Stimulated activated CD4-positive, alpha-beta T cell treated with anti-CD3 and anti-CD28 coated beads, Interleukin-2, amount 100 ng/mL, for 48 hours (primary cell): ENCODE measurements around the gene SLC15A5.

Experiments used
- DNase-seq, 2 donors: peaks; one replicate each; pipeline ENCODE4 v3.0.0-alpha.2; 2020

SLC15A5 gene, protein sequence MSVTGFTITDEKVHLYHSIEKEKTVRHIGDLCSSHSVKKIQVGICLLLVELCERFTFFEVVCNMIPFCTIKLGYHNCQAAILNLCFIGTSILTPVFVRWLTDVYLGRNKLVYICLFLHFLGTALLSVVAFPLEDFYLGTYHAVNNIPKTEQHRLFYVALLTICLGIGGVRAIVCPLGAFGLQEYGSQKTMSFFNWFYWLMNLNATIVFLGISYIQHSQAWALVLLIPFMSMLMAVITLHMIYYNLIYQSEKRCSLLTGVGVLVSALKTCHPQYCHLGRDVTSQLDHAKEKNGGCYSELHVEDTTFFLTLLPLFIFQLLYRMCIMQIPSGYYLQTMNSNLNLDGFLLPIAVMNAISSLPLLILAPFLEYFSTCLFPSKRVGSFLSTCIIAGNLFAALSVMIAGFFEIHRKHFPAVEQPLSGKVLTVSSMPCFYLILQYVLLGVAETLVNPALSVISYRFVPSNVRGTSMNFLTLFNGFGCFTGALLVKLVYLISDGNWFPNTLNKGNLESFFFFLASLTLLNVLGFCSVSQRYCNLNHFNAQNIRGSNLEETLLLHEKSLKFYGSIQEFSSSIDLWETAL

DNA sequence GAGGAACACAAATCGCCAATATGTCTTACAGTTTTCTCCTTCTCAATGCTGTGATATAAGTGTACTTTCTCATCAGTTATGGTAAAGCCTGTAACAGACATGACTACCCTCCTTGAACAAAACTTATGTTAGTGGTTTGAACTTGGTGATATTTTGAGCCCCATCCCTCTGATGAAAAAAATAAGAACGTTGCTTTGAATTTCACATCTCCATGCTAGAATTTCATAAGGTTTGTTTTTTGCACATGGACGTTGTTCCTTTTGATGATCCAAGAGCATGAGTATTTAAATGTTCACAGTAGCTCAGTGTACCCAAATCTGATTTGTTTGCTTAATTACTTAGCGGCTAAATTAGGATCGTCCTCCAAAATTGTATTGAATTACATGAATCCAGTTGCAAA, at the start of gene SLC15A5:
Gene SLC15A5, minus strand, starts transcription at position 101 of the 400 bp plus-strand sequence. Its CDS starts 0 bp downstream, at position 101.
- no peak for DNase-seq

DNA sequence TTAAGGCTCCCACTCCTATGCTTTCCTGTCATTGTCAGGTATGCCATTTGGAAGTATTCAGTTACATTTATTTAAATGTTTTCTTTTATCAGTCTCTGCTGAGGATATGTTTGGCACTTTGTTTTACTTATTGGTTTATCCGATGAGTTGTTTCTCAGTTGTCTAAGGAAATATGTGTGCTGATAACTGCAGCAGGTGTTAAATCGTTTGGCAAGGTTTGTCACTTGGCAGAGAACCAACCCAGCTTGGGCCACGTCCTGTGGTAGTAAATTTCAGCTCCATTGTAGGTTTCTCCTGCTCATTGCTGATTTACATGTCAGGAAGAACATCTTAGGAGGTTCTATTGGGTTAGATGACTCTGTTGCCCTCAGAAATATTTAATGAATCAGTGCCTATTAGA, 47.9 kb upstream of the SLC15A5 start:
- DNase-seq, result no peak

- DNase-seq, result no peak
Observed at GRCh38 chr12:16324772-16325171, 47.3 kb upstream of the SLC15A5 start.

DNA sequence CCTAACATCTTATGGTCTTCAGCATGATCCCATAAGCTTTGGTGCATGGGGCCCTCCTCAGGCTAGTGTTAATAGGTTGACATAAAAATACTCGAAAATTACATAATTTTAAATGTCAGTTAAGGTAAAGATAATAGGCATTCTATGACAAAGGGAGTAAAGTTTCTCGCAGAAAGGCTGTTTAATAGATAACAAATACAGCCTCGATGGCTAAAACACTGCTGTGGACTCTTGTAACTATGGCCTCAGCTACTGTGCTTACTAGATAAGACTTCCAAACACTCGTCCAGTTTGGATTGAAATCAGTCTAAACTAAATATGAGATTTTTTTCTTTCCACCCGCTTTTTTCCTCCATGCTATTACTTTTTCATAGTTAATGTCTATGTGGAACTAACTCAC, 46.8 kb upstream of the SLC15A5 start:
- no peak for DNase-seq

GRCh38 chr12:16323638-16324037, 46.2 kb upstream of the SLC15A5 start:
- no peak for DNase-seq

- no peak for DNase-seq
Observed at GRCh38 chr12:16323010-16323409, 45.5 kb upstream of the SLC15A5 start.

DNA sequence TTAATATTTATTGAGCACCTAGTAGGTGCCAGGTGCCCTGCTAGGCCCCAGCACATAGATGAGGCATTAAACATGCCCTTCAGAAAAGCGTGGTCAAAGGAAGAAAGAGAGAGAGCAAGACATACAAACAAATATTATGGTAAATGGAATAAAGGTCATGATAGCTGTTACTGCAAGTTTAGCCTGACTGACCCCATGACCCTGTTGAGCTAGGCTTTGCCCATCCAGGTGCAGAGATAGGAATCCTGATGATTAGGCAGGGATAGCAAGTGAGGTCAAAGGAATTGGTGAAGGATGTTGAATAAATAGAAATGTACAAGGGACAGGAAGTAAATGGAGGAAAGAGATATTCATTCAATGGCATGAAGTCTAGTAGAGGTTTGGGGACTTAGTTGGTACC, 33.4 kb upstream of the SLC15A5 start:
- no peak for DNase-seq

- DNase-seq, result no peak
Observed at GRCh38 chr12:16307856-16308475, 30.5 kb upstream of the SLC15A5 start.

GRCh38 chr12:16303939-16304338, 26.5 kb upstream of the SLC15A5 start:
- no peak for DNase-seq

DNA sequence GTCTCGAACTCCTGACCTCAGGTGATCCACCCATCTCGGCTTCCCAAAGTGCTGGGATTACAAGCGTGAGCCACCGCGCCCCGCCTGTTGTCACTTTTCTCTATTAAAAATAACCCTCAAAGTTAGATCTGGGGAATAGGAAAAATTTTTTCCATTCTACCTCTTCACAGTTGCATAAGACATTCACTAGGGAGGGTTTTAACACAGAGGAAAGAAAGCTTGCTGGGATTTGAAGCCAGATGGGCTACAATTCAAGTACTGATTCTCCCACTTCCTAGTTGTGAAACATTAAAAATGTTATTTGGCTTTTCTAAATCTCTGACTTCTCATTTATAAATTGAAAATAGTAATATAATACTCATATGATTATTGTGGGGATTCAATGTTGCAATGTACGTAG, 23.3 kb upstream of the SLC15A5 start:
- no peak for DNase-seq

GRCh38 chr12:16300122-16300521, 22.6 kb upstream of the SLC15A5 start:
- no peak for DNase-seq

DNA sequence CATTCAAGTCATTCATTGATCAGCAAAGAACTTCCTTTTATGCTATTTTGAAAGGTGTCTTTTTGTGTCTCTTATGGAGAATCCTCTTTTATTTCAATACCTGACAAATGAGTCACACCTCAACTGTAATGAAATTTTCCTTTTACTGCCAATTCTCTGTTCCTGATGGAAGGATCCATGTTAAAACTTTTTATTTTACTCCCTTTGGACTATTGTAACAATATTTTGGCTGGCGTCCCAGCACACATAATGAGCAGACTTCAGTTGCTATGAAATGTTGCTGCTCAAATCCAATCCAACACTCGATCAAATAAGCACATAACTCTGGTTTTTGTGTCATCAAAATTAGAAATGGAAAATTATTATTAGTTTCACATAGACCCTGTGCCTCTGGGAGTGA, 21.9 kb upstream of the SLC15A5 start:
- no peak for DNase-seq

GRCh38 chr12:16297521-16297920, 20.0 kb upstream of the SLC15A5 start:
- no peak for DNase-seq

- no peak for DNase-seq
Observed at GRCh38 chr12:16294376-16294956, 17.0 kb upstream of the SLC15A5 start.

- DNase-seq, result no peak
Observed at GRCh38 chr12:16291032-16291431, 13.5 kb upstream of the SLC15A5 start.

DNA sequence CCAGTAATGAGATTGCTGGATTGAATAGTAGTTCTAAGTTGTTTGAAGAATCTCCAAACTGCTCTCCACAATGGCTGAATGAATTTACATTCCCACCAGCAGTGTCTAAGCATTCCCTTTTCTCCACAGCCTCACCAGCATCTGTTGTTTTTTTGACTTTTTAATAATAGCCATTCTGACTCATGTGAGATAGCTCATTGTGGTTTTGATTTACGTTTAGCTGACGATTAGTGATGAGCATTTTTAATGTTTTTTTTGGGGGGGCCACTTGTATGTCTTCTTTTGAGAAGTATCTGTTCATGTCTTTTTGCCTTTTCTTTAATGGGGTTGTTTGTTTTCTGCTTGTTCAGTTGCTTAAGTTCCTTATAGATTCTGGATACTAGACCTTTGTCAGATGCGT, 8.1 kb upstream of the SLC15A5 start:
- no peak for DNase-seq

DNA sequence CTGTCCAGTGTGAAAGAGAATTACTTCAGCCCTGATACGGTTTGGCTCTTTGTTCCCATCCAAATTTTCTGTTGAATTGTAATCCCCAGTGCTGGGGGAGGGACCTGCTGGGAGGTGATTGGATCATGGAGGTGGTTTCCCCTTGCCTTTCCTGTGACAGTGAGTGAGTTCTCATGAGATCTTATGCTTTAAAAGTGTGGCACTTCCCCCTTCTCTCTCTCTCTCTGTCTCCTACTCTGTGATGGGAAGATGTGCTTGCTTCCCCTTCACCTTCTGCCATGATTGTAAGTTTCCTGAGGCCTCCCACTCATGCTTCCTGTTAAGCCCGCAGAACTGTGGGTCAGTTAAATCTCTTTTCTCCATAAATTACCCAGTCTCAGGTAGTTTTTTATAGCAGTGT, 5.5 kb upstream of the SLC15A5 start:
- no peak for DNase-seq

DNA sequence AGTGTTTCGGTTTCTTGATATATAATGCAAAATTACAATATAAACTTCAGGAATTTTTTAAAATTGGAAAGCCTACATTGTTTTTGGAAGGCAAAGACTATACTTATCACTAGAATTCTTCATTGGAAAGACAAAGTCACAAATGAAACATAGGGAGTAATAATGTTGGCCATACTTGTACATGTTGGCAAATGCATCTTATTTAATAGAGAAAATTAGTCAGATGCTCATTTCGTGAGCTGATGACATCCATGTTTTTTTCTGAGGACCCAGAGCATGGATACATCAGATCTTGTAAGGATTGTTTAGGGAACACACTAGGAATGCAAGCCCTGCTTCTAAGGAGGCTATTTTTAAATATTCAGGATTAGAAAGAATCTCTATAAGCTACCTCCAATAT, 4.6 kb upstream of the SLC15A5 start:
- DNase-seq, result no peak

DNA sequence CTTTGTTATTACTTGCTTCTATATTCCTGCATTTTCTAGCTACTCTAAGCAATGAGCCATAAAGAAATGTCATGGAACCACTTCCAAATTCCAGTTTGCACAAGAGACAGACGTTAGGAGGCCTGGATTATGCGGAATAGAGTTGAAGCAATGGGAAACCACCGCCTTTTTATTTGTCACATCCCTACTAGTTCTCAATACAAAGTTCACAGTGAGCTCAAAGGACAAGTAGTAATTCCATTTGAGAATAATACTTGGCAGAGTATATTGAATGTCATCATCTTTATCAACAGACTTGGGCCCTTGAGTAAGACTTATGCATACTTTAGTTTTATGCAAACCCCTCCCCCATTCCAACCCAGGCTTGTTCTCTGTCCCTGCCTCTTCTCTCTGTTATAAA, 3.7 kb upstream of the SLC15A5 start:
- DNase-seq, result no peak

- DNase-seq, result no peak
Observed at GRCh38 chr12:16272222-16272621, 5.3 kb downstream of the SLC15A5 start.

DNA sequence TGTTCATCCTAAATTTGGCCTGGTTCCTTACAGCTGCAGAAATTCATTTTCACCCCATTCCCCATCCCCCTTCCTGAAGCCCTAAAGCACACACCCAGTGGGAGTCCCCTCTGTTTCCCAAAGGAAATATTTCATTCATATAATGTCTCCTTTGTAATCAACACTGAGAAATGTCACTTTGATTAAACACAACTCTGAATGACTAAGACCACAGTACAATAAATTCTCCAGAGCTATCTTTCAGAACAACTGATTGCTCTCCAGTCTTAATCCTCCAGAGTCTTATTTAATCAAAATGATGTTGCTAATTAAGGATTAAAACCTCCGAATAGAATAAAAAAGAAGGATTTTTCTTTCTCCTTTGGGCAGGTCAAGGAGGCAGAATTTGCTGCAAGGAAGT, 6.4 kb downstream of the SLC15A5 start:
- no peak for DNase-seq

DNA sequence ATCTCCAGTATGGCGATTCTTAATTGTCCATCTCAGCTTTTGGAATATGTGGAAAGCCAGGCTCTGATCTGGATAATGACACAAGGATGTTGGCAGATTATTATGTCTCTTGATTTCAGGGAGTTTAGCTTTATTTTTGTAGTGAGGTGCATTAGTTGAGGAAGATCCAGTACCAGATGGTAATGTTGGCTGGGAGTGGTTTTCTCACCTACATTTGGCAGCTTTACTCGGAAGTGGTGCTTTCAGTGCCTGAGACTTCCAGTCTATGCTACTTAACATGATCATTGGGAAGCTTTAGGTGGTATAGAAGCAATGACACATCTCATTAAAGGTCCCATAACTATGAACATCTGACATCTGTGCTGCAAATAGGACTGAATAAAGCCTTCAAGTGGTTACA, 7.5 kb downstream of the SLC15A5 start:
- no peak for DNase-seq

GRCh38 chr12:16266085-16266484, 11.4 kb downstream of the SLC15A5 start:
- DNase-seq, result no peak

- DNase-seq, result no peak
Observed at GRCh38 chr12:16261944-16262475, 15.5 kb downstream of the SLC15A5 start.
